Measurements from ENCODE around the gene C19orf33. TPM values are rescaled to one million over a fixed set of nuclear protein-coding genes. Genes with fewer than 3 reads are reported as not detected.

The C19orf33 gene
- total RNA-seq, result not detected in 2 replicates

GRCh38 chr19:38303517-38304351 is at the start of gene C19orf33:
C19orf33 (plus strand) TSS chr19:38304251; CDS start chr19:38304262, 11 bp downstream.

GRCh38 chr19:38264486-38265212 is 39.4 kb upstream of the C19orf33 start, which contains the start of gene SPINT2:
SPINT2 (plus strand) TSS chr19:38264573; CDS start chr19:38264893, 320 bp downstream.

GRCh38 chr19:38315657-38316476 is 11.8 kb downstream of the C19orf33 start, which contains the start of gene YIF1B:
YIF1B (minus strand) TSS chr19:38315947; CDS start chr19:38315917, 30 bp downstream.

GRCh38 chr19:38319421-38320258 is 15.6 kb downstream of the C19orf33 start, which contains the start of gene KCNK6:
KCNK6 (plus strand) TSS chr19:38319845; CDS start chr19:38319951, 106 bp downstream.

Other genes with a start within 250 kb of the C19orf33 start
- 0.50 and 2.8 TPM in 2 replicates for gene DPF1, start 80.0 kb upstream of the C19orf33 start, total RNA-seq
- gene PPP1R14A, start 47.9 kb upstream of the C19orf33 start, total RNA-seq, result 0.44 and 1.6 TPM in 2 replicates
- 0.55 and 1.7 TPM in 2 replicates for gene SPINT2, start 39.7 kb upstream of the C19orf33 start, total RNA-seq
- gene YIF1B, start 11.7 kb downstream of the C19orf33 start, total RNA-seq, result 53.6 and 73.6 TPM in 2 replicates
- 1.5 and 5.2 TPM in 2 replicates for gene KCNK6, start 15.6 kb downstream of the C19orf33 start, total RNA-seq
- gene CATSPERG, start 31.6 kb downstream of the C19orf33 start, total RNA-seq, result 0.22 and 1.6 TPM in 2 replicates
- 308 and 462 TPM in 2 replicates for gene PSMD8, start 70.3 kb downstream of the C19orf33 start, total RNA-seq
- 0.11 and 0.62 TPM in 2 replicates for gene GGN, start 83.8 kb downstream of the C19orf33 start, total RNA-seq
- 2.4 TPM in 2 replicates for gene SPRED3, start 84.4 kb downstream of the C19orf33 start, total RNA-seq
- gene FAM98C, start 98.8 kb downstream of the C19orf33 start, total RNA-seq, result 7.2 and 8.0 TPM in 2 replicates
- gene RASGRP4, start 122.0 kb downstream of the C19orf33 start, total RNA-seq, result not detected in 2 replicates
- gene RYR1, start 129.4 kb downstream of the C19orf33 start, total RNA-seq, result under 0.01 and 0.11 TPM in 2 replicates

Measured in uterine smooth muscle cell (primary cell).